Suprapubic skin (tissue), 4 donors: ENCODE results near the gene PDP2. TPM values are rescaled to one million over a fixed set of nuclear protein-coding genes. Genes with fewer than 3 reads are reported as not detected.

ENCODE experiments used
- DNase-seq, 2 donors: peaks; one replicate each; pipeline ENCODE4 v3.0.0-alpha.2; 2019; ENCODE audit warnings: low spot score in 2 of 2
- H3K27ac ChIP-seq: fragments of 200-600 bp; sonication (generic); one replicate; pipeline ENCODE4 v1.5.1; 2019
- H3K27me3 ChIP-seq: fragments of 200-600 bp; sonication (generic); one replicate; pipeline ENCODE4 v1.5.1; 2019
- H3K36me3 ChIP-seq: fragments of 200-600 bp; sonication (generic); one replicate; pipeline ENCODE4 v1.5.1; 2019
- H3K4me1 ChIP-seq: fragments of 200-600 bp; sonication (generic); one replicate; pipeline ENCODE4 v1.5.1; 2019
- H3K4me3 ChIP-seq: fragments of 200-600 bp; sonication (generic); one replicate; pipeline ENCODE4 v1.5.1; 2019; ENCODE audit warnings: mild to moderate bottlenecking
- H3K9me3 ChIP-seq: fragments of 200-600 bp; sonication (generic); one replicate; pipeline ENCODE4 v1.5.1; 2019
- EP300 ChIP-seq: sonication (generic); formaldehyde crosslinking; IDR thresholded peaks from one replicate; pipeline ENCODE4 v1.6.1; 2017; ENCODE audit warnings: antibody characterized with exemption
- POLR2A ChIP-seq, 2 donors: fragments of 450-650 bp; IDR thresholded peaks; one replicate each; pipeline ENCODE4 v1.6.1; 2017; ENCODE audit warnings: antibody characterized with exemption in 2 of 2, mild to moderate bottlenecking in 2 of 2, moderate library complexity in 2 of 2
- POLR2AphosphoS5 ChIP-seq, 3 donors: sonication (generic); formaldehyde crosslinking; IDR thresholded peaks; one replicate each; pipeline ENCODE4 v1.6.1; 2017; ENCODE audit warnings: antibody characterized with exemption in 3 of 3
- WGBS: methylation state at CpG from one replicate; pipeline ENCODE4 v1.1.5; 2018; 5-methylcytosine and 5-hydroxymethylcytosine counted together
- total RNA-seq, 4 donors: library from RNA; depleted of rRNA; stranded (reverse); fragments of >200 nt; gene quantifications; one replicate each; pipeline ENCODE4 v1.1.0, GENCODE V29; 2016
- TF ChIP-seq, protein P1 (sequence below), 2 donors: fragments of 200-600 bp in 1 of 2; fragments of 450-650 bp in 1 of 2; sonication (generic) in 1 of 2; IDR thresholded peaks; one replicate each; pipeline ENCODE4 v1.5.1; 2016 to 2019; ENCODE audit warnings: antibody characterized with exemption in 2 of 2, mild to moderate bottlenecking in 1 of 2, moderate library complexity in 1 of 2

PDP2 gene
- total RNA-seq, 4 donors from 2014 or later, result 5.0 to 8.3 (median 6.6) TPM

DNA sequence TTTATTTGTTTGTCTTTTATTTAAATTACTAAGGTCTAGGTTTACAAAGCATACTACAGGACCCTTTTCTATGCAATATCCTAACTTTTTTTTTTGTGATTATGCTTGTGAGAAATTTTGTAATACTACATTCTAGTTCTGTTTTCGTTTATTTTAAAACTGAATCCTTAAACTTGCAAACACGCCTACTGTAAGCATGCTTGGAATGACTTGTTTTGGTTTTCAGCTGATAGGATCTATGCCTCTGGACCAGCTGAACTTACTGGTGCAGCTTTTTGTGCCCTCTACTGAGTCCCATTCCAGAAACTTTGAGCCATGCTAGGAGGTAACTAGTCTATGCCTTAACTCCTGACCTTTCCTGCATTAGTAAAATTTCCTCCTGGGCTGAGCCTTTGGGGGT is 6.0 kb downstream of the PDP2 start:
- no peaks in the 10 kb centered on the region for H3K9me3 ChIP-seq
- no peaks in the 10 kb centered on the region for H3K27me3 ChIP-seq
- no peak for DNase-seq
- no peak overlapping the region for H3K4me3 ChIP-seq
- H3K36me3 ChIP-seq, result peaks cover 30% of the 10 kb centered on the region
- peaks cover 5% of the 10 kb centered on the region for H3K4me1 ChIP-seq
- TF ChIP-seq POLR2AphosphoS5 (IDR thresholded peaks at IDR 0.05) (no peak), EP300 (no peak), POLR2A (IDR thresholded peaks at IDR 0.05) (no peak)
- TF ChIP-seq, protein P1, sequence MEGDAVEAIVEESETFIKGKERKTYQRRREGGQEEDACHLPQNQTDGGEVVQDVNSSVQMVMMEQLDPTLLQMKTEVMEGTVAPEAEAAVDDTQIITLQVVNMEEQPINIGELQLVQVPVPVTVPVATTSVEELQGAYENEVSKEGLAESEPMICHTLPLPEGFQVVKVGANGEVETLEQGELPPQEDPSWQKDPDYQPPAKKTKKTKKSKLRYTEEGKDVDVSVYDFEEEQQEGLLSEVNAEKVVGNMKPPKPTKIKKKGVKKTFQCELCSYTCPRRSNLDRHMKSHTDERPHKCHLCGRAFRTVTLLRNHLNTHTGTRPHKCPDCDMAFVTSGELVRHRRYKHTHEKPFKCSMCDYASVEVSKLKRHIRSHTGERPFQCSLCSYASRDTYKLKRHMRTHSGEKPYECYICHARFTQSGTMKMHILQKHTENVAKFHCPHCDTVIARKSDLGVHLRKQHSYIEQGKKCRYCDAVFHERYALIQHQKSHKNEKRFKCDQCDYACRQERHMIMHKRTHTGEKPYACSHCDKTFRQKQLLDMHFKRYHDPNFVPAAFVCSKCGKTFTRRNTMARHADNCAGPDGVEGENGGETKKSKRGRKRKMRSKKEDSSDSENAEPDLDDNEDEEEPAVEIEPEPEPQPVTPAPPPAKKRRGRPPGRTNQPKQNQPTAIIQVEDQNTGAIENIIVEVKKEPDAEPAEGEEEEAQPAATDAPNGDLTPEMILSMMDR (IDR thresholded peaks at IDR 0.05), result no peak
- H3K27ac ChIP-seq, result no peak overlapping the region
- WGBS, result 54% methylated on average over 2 of the region's 2 CpGs

DNA sequence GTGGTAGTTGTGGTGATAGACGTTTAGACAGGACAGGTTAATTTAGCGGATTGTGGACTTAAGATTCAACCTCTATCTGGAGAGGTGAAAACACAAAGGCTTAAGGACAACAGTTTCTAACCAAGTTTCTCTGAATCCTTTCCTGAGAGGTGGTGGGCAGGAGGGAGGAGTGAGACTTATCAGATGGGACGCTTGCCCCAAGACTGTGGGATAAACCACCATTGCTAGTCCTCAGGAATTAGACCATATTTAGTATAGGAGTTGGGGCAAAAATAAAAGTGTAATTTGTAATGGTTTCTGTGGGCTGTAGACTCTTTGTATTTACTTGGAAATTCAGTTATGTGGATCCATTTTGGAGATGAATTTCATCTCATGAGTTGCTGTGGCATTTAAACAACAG is 6.6 kb downstream of the PDP2 start:
- H3K4me1 ChIP-seq, result no peaks in the 10 kb centered on the region
- no peak overlapping the region for H3K4me3 ChIP-seq
- H3K27ac ChIP-seq, result no peak overlapping the region
- no peaks in the 10 kb centered on the region for H3K9me3 ChIP-seq
- peaks cover 30% of the 10 kb centered on the region for H3K36me3 ChIP-seq
- 80% methylated on average over 3 of the region's 3 CpGs for WGBS
- no peak for DNase-seq
- no peak for TF ChIP-seq EP300
- no peak for TF ChIP-seq POLR2A (IDR thresholded peaks at IDR 0.05)
- TF ChIP-seq, protein P1 (IDR thresholded peaks at IDR 0.05), result no peak
- TF ChIP-seq POLR2AphosphoS5 (IDR thresholded peaks at IDR 0.05), result no peak
- no peaks in the 10 kb centered on the region for H3K27me3 ChIP-seq

DNA sequence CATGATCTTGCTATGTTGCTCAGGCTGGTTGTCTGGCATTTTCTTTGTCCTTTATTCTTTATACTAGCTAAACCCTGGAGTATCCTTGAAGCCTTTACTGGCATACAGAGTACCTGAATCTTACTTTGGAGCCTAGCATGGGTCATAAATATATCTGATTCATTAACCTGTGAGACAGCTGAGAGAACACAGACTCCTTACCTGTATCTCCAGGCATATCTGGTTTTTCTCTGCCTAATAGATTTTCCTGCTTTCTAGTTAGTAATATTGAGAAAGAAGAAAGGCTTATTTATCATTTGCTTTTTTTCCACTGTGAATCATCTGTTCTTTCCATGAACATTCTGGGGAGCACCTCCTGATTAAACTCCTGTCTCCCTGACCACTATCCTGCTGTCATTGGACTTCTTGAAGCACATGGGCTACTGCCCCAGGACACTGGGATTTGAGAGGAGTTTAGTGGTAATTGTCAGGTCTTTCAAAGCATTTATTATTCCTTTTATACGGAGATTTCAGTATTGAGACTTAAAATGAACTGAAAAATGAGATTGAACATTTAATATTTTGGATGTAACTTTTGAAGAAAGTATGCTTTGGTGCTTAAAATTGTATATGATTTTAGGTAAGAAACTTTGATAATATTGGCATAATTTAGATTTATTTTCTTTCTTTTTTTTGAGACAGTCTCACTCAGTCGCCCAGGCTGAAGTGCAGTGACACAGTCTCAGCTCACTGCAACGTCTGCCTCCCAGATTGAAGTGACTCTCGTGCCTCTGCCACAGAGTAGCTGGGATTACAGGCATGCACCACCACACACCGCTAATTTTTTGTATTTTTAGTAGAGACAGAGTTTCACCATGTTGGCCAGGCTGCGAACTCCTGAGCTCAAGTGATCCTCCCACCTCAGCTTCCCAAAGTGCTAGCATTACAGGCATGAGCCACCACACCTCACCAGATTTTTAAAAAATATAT is 8.6 kb downstream of the PDP2 start:
- Histone ChIP-seq H3K4me1 (no peaks in the 10 kb centered on the region), H3K27me3 (no peaks in the 10 kb centered on the region), H3K27ac (no peak overlapping the region), H3K36me3 (peaks cover 30% of the 10 kb centered on the region), H3K4me3 (no peak overlapping the region), H3K9me3 (no peaks in the 10 kb centered on the region)
- DNase-seq, result no peak
- TF ChIP-seq EP300 (no peak), POLR2AphosphoS5 (IDR thresholded peaks at IDR 0.05) (no peak), POLR2A (IDR thresholded peaks at IDR 0.05) (no peak)
- TF ChIP-seq, protein P1 (IDR thresholded peaks at IDR 0.05), result no peak
- WGBS, result 89% methylated on average over 6 of the region's 6 CpGs

DNA sequence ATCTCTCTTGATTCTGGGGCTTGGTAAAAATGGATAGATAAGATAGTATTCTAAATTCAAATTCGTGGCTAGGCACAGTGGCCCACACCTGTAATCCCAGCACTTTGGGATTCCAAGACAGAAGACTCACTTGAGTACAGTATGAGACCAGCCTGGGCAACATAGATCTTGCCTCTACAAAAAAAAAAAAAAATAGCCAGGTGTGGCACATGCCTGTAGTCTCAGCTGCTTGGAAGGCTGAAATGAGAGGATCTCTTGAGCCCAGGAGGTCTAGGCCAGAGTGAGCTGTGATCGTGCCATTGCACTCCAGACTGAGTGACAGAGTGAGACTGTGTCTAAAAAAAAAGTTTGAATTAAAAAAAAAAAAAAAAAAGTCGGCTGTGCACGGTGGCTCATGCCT is 9.3 kb downstream of the PDP2 start:
- Histone ChIP-seq H3K27ac (no peak overlapping the region), H3K9me3 (no peaks in the 10 kb centered on the region), H3K36me3 (peaks cover 24% of the 10 kb centered on the region), H3K27me3 (no peaks in the 10 kb centered on the region), H3K4me1 (no peaks in the 10 kb centered on the region), H3K4me3 (no peak overlapping the region)
- TF ChIP-seq POLR2A (IDR thresholded peaks at IDR 0.05) (no peak), POLR2AphosphoS5 (IDR thresholded peaks at IDR 0.05) (no peak), EP300 (no peak)
- TF ChIP-seq, protein P1 (IDR thresholded peaks at IDR 0.05), result no peak
- WGBS, result 49% methylated on average over 4 of the region's 4 CpGs
- no peak for DNase-seq

DNA sequence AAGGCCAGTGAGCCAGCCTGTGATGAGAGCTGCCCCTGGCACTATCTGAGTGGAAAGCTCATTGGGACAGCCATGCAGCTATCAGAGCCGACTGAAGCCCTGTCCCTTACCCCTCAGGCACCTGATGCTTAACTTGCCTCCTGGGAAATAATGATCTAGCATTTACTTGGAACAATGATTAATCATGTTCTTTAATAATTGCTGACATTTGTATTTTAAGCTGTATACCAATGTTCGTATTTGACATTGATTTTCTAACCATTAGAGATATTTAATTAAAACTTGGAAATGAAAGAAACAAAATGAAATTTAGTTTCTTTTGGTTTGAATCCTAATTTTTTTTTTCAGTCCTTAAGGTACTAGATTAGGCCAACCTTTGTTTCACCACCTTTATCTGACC is 10.5 kb downstream of the PDP2 start:
- Histone ChIP-seq H3K27ac (no peak overlapping the region), H3K4me3 (no peak overlapping the region), H3K27me3 (no peaks in the 10 kb centered on the region), H3K36me3 (peaks cover 12% of the 10 kb centered on the region), H3K4me1 (peaks cover 2% of the 10 kb centered on the region), H3K9me3 (no peaks in the 10 kb centered on the region)
- TF ChIP-seq POLR2A (IDR thresholded peaks at IDR 0.05) (no peak), EP300 (no peak), POLR2AphosphoS5 (IDR thresholded peaks at IDR 0.05) (no peak)
- TF ChIP-seq, protein P1 (IDR thresholded peaks at IDR 0.05), result no peak
- DNase-seq, result no peak
- 78% methylated on average over 2 of the region's 2 CpGs for WGBS
